ENCODE data around the gene HYAL1.

Gene HYAL1

DNA sequence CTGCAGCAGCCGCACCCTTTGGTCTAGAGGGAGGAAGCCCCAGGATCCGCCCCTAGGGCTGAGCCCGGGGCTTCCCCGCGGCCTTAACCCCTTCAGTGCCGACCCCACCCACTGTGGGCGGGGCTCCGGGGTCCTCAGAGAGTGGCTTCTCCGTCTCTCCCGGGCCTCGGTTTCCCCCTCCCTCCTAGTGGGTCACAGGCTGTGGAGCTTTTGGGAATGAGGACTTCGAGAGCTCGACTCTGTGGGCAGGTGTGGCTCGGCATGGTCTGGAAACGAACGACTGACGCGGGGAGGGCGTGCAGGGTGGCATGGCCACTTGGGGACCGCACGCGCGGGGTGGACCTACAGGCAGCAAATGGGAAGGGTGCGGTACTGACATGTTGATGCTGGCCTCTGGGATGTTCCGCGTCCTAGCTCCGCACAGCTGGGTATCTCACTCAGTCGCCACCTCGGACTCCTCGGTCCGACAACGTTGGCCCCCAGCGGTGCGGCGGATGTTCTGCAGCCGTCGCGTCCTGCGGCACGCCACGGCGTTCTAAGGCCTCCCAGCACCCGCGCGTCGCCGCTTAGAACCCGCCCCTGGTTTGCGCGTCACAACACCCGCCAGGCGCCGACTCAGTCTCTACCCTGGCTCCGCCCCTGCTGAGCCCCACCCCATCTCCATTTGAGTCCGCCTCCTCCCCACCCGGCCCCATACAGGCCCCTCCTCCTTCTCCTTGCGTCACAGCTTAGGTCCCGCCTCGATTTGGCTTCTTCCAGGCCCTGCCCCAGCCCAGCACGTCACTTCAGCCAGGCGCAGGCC lies 4.3 kb downstream of the HYAL1 start, which contains the start of the genes HYAL3 and NAA80:
TSS of gene HYAL3 (minus strand) at position 570 of the 802 bp plus-strand sequence. CDS start 3,803 bp downstream, outside the sequence.
TSS of gene NAA80 (minus strand) at position 570 of the 802 bp plus-strand sequence. CDS start 1,942 bp downstream, outside the sequence.
- peak; percentile 100 for DNase-seq
- TF ChIP-seq GATA1 (IDR thresholded peaks at IDR 0.05; ENCODE audit: low read depth, low read length) (no peak), POLR2A (IDR thresholded peaks at IDR 0.05; ENCODE audit: low read length) (peak; percentile 95)

DNA sequence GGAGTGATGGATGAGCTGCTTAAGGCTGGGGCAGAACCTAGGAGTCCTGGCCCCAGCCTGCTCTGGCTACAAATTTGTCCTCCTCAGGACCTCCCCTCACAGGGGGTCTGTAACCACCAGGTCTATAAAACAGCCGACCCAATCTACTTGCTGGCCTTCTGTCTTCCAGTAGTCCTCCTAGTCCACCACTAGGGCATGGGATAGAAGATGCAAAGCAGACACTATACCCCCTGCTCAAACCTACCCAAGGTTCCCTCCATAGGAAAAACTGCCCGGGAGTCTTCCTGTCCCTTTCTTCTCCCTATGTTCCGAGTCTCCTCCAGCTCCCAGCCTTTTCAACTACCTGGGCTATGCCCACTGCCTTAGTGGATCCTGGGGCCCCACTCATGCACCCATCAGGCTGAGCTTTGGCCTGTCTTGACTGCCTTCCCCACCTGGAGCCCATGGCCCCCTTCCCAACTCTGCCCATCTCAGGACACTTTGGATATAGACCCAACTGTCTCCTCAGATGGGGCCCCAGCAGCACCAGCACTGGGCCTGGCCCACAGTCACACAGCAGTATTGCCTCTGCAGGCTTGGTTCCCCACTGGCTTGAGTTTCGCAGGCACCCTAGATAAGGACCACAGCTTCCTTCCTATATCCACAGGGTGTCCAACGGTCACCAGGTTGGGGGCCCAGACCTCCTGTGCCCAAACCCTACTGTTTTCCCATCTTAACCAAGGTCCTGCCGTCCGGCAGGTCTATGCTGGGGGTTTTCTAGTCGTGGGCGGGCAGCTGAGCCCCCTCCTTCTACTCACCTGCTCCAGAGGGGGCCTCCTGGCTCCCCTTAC lies 5.3 kb downstream of the HYAL1 start:
- DNase-seq = peak; percentile 52 to 62

DNA sequence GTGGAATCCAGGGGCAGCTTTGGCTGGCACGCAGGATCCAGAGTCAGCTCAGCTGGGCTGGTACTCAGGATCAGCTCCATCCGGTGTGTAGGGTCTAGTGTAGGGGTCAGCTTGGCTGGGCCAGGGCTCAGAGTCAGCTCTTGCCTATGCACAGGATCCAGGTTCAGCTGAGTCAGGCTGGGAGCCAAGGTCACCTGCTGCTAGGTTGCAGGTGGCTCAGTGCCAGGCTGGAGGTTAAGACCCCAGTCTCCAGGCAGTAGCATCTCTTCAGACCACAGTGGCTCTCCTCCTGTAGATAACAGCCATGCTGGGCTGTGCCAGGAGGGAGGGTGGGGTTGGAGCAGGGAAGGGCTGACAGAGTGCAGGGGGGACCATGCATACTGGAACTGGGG lies 6.0 kb downstream of the HYAL1 start:
- peak; percentile 71 to 75 for DNase-seq

More for the DNA sequence above, 5.3 kb downstream of the HYAL1 start:
- TF ChIP-seq POLR2A (IDR thresholded peaks at IDR 0.05; ENCODE audit: low read length) (no peak), GATA1 (IDR thresholded peaks at IDR 0.05; ENCODE audit: low read depth, low read length) (no peak)

DNA sequence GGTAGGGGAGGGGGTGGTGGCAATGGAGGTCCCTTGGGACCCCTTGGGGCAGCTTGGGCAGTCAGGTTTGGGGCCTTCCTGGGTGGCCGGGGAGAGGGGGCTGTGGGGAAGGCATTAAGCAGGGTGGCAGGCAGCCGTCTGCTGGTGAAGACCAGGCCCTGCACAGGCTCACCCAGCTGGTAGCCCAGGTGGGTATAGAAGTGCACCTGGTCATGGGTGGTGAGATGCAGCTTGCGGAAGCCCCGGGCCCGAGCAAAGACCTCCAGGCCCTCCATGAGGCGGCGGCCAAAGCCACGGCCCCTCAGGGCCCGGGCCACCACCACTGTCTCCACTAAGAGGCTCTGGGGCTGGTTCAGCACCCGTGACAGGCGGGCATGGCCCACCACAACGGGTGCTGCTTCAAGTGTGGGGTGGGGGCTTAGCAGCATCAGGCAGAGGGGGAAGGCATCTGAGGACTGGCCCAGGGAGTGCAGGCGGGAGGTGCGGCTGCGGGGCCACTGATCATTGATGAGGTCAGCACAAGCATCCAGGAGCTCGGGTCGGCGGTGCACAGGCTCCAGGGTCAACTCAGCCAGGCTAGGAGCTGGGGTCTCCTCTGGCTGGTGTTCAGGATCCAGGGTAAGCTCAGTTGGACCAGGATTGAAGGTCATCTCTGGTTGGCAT lies 6.5 kb downstream of the HYAL1 start:
- no peak for TF ChIP-seq POLR2A (IDR thresholded peaks at IDR 0.05; ENCODE audit: low read length)
- TF ChIP-seq GATA1 (IDR thresholded peaks at IDR 0.05; ENCODE audit: low read depth, low read length) = no peak
- no peak for DNase-seq

More for the DNA sequence above, 6.0 kb downstream of the HYAL1 start:
- no peak for TF ChIP-seq GATA1 (IDR thresholded peaks at IDR 0.05; ENCODE audit: low read depth, low read length)
- no peak for TF ChIP-seq POLR2A (IDR thresholded peaks at IDR 0.05; ENCODE audit: low read length)

DNA sequence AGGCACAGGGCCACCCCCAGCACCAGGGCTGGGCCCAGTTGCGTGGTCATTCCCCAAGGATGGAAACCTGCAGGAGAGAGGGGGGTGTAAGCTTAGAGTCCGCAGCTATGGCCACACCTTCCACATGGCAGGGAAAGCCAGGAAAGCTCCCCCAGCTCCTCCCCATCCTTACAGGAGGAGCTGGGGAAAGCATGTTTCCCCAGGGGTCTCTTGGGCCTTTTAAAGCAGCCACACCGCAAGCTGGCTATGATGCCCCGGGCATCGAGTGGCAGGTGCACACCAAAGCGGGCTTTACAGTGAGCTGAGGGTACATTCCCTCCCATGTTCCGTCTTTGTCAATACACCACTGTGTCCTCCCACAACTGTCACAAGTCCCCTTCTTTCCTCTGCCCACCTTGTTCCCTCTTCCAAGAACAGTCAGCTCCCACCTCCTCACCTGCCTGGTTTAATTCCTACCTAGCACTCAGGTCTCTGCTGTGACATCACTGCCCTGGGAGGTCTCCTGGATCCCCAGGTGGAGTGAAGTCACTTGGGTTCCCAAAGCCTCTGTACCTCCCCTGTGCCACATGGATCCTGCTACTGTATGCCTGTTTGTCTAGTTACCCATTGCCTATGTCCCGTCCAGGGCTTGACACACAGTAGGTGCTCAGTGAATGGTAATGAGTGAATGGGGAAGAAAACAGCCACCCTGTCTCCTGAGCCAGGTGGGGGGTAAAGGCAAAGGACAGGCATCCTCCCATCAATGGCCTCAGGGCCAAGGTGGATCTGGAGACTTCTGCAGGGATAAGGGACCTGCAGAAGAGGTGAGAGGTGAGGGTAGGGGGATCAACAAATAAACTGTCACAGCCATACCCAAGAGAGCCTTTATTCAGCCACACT lies 7.6 kb downstream of the HYAL1 start:
- peak; percentile 23 for TF ChIP-seq POLR2A (IDR thresholded peaks at IDR 0.05; ENCODE audit: low read length)
- TF ChIP-seq GATA1 (IDR thresholded peaks at IDR 0.05; ENCODE audit: low read depth, low read length) = no peak
- DNase-seq = no peak

DNA sequence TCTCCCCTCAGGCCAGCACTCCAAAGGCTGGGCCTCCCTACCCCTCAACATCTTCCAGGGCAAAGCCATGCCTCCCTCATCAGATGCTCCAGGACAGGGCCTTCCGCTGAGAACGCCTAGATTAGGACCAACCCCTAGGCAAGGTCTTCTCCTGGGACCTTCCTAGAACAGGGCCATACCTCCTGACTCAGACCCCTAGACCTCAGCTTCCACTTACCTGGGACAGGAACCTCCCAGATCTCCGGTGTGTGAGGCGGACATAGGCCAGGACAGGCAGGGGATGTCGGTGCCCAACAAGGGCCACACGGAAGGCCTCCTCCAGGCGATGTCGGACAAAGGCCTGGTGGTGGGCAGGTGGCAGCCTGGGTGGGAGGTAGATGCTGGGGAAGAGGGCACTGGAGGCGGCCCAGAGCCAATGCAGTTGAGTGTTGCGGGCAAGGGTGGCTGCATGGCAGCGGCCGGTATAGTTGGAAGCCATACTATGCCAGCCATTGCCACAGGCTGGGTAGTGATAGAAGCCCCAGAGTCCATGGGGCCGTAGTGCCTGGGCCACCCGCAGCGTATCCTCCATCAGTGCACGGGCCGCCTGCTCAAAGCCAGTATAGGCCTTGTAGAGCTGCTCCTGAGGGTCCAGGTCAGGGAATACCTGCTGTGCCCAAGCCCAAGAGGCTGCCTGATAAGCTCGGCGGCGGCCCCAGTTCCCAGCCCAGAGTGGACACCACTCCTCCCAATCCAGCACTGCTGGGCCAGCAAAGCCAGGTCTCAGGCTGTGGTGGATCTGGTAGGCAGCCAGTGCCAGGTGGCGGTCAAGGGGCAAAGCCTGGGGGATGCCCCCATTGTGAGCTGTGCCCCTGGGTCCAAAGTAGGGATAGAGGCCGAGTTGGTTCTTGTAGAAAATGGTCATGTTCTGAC lies 8.6 kb downstream of the HYAL1 start:
- no peak for DNase-seq
- peak; percentile 23 for TF ChIP-seq POLR2A (IDR thresholded peaks at IDR 0.05; ENCODE audit: low read length)
- TF ChIP-seq GATA1 (IDR thresholded peaks at IDR 0.05; ENCODE audit: low read depth, low read length) = no peak

DNA sequence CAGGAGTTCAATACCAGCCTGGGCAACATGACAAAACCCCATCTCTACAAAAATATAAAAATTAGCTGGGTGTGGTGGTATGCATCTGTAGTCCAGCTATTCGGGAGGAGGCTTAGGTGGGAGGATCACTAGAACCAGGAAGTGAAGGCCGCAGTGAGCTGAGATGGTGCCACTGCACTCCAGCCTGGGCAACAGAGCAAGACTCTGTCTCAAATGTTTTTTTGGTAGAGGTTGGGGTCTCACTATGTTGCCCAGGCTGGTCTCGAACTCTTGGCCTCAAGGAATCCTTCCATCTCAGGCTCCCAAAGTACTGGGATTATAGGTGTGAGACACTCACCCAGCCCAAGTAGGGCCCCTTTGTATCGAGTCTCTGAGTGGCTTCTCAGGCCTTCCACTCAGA lies 9.3 kb downstream of the HYAL1 start:
- DNase-seq = no peak
- TF ChIP-seq POLR2A (IDR thresholded peaks at IDR 0.05; ENCODE audit: low read length) (peak; percentile 2), GATA1 (IDR thresholded peaks at IDR 0.05; ENCODE audit: low read depth, low read length) (no peak)

DNA sequence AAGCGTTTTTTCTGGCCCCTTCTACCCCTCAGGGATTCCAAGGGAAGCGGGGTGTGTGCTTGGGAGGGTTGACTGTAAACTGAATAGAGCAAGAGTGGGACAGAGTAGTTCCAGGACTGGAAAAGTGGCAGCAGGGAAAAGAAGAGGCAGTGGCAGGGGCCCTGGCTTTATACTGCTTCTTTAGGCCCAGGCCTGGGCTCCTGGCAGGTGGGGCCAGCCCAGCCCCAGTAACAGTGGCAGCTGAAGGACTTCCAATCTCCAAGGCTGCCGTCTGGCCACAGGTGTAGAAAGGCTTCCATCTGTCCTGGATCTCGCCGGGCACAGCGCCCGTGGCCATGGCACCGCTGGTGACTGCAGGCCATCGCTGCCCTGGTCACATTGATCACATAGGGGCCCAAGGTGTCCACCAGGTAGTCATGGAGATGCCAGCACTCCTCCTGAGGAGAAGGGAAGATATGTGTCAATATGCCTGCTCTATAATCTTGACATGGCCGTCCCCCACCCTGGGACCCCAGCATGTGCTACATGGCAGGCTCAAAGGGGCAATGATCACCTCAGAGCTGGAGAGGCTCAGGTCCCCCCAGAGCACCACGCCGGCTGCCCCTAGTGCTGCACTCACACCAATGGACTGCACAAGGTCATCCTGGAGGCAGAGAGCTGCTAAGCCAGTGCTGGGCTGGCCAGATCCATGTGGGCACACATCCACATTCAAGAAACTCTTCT lies 10.1 kb downstream of the HYAL1 start:
- TF ChIP-seq GATA1 (IDR thresholded peaks at IDR 0.05; ENCODE audit: low read depth, low read length) (no peak), POLR2A (IDR thresholded peaks at IDR 0.05; ENCODE audit: low read length) (no peak)
- no peak for DNase-seq

DNA sequence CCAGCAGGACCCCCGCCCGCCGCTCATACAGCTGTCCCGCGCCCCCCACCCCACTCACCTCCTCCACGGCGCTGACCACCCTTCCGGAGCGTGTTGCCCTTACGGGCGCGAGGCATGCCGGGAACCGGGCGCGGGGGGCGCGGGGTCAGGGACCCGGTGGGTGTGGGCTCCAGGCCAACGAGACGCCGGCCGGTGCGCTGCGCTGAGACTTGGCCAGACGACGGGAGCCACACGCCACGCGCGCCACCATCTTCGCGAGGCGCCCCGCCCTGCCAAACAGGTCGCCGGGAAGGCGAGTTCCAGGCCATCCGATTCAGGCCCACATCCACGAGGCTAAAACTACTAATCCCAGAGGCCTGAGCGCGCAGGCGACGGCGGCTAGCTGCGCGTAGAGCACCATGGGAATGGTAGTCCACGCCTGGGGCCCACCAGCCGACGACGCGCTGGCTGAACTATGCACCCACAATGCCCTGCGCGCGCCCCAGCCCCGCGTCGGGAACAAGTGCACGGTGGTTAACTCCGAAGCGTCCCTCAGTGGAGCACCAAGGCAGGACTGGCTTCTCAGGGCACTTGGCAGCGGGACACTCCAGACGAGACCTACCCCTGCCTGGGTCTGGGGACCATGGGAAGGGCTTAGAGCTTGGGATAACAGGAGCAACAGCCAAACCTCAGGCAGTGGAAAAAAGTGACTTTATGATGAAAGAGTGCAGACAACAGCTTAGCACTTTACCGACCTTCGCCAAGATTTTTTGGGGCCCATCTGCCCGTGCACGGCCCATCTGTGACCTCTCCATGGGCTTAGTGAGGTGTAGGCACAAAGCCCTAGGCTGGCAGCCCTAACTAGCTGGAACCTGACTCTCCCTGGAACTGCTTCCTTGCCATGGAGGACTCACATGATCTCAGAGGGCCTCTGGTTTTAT lies 11.0 kb downstream of the HYAL1 start, which contains the start of gene IFRD2:
TSS of gene IFRD2 (minus strand) at position 271 of the 920 bp plus-strand sequence. CDS start at position 116, 155 bp downstream.
- TF ChIP-seq GATA1 (IDR thresholded peaks at IDR 0.05; ENCODE audit: low read depth, low read length) (no peak), POLR2A (IDR thresholded peaks at IDR 0.05; ENCODE audit: low read length) (peak; percentile 84)
- DNase-seq = peak; percentile 99

DNA sequence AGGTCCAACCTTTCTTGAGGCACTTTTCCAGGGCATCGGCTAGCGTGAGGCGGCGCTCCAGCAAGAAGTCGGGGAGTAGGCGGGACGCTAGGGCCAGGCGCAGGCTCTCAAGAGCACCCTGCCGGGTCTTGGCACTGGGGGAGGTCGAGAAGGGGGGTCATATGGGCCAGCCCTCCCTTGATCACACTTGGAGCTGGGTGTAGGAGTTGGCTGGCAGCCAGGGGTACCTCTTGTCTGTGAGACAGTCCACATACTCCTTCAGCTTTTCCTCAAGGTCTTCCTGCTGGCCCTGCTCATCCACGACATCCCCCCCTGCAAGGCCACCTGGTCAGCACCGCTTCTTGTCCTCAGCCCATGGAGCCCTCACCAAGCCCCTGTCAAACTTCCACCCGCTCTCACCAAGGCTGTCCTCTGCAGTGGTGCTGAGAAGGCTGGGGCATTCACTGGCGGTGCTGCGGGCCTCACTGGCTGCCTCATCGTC lies 13.2 kb downstream of the HYAL1 start:
- DNase-seq = no peak
- TF ChIP-seq GATA1 (IDR thresholded peaks at IDR 0.05; ENCODE audit: low read depth, low read length) (no peak), POLR2A (IDR thresholded peaks at IDR 0.05; ENCODE audit: low read length) (no peak)

Data from erythroblast (primary cell).